ENCODE results near the gene ZNF593.

- TF ChIP-seq GATA3 (IDR thresholded peaks at IDR 0.05; ENCODE audit: low read depth, low read length), result no peak
- TF ChIP-seq GATA2 (IDR thresholded peaks at IDR 0.05; ENCODE audit: low read depth, low read length), result no peak
Measured at GRCh38 chr1:26158908-26159742, 10.6 kb upstream of the ZNF593 start, which contains the start of gene FAM110D.
